WERI-Rb-1 (cell line): ENCODE results near the gene PUM2.

Source experiments
- DNase-seq: peaks from one replicate; pipeline ENCODE4 v3.0.0-alpha.2; 2020
- H3K27ac ChIP-seq: fragments of 250-450 bp; sonication (Bioruptor Pico); 2 replicates; pipeline ENCODE4 v1.5.1; 2020; ENCODE audit warnings: mild to moderate bottlenecking, moderate library complexity
- H3K27me3 ChIP-seq: fragments of 250-450 bp; sonication (Bioruptor Pico); 2 replicates; pipeline ENCODE4 v1.5.1; 2021; ENCODE audit warnings: mild to moderate bottlenecking, low read depth, moderate library complexity; ENCODE audit not compliant: insufficient read depth, severe bottlenecking
- H3K36me3 ChIP-seq: fragments of 250-450 bp; sonication (Bioruptor Pico); 2 replicates; pipeline ENCODE4 v1.5.1; 2020; ENCODE audit warnings: mild to moderate bottlenecking, moderate library complexity
- H3K4me3 ChIP-seq: 2 replicates; pipeline ENCODE4 v1.5.1; 2011; ENCODE audit warnings: low read depth, mild to moderate bottlenecking, control low read depth, low read length
- H3K9me3 ChIP-seq: fragments of 250-450 bp; sonication (Bioruptor Pico); 2 replicates; pipeline ENCODE4 v1.5.1; 2021; ENCODE audit warnings: mild to moderate bottlenecking, moderate library complexity; ENCODE audit not compliant: severe bottlenecking
- CTCF ChIP-seq: IDR thresholded peaks from 2 replicates; pipeline ENCODE4 v1.5.1; 2011; ENCODE audit warnings: low read depth, mild to moderate bottlenecking, control low read depth, inconsistent platforms, low read length

PUM2 gene

GRCh38 chr2:20357638-20358389, 7.2 kb upstream of the PUM2 start:
- H3K27ac ChIP-seq = no peak overlapping the region
- DNase-seq = no peak
- no peaks in the 10 kb centered on the region for H3K36me3 ChIP-seq
- TF ChIP-seq CTCF = no peak
- no peaks in the 10 kb centered on the region for H3K27me3 ChIP-seq
- H3K9me3 ChIP-seq = peaks cover 9% of the 10 kb centered on the region
- no peak overlapping the region for H3K4me3 ChIP-seq

DNA sequence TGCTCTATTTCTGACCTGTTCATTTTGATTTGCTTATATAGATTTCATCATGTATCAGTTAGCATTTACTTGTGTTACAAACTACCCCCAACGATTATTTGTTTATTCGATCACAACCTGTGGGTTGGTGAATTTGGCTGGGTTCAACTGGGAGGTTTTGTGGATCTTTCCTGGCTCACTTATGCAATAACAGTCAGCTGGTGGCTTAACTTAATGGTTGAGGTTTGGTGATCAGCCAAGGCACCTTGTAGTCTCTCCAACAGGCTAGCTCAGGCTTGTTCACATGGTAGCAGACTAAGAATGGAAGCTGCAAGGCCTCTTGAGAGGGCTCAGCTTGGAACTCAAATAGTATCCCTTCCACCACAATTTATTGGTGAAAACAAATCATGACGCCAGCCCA, 5.4 kb upstream of the PUM2 start:
- no peaks in the 10 kb centered on the region for H3K27me3 ChIP-seq
- no peak for TF ChIP-seq CTCF
- H3K27ac ChIP-seq = no peak overlapping the region
- H3K9me3 ChIP-seq = peaks cover 9% of the 10 kb centered on the region
- H3K4me3 ChIP-seq = no peak overlapping the region
- no peaks in the 10 kb centered on the region for H3K36me3 ChIP-seq
- no peak for DNase-seq

GRCh38 chr2:20355131-20355530, 4.5 kb upstream of the PUM2 start:
- TF ChIP-seq CTCF = no peak
- no peaks in the 10 kb centered on the region for H3K27me3 ChIP-seq
- H3K27ac ChIP-seq = no peak overlapping the region
- no peak for DNase-seq
- no peak overlapping the region for H3K4me3 ChIP-seq
- H3K36me3 ChIP-seq = peaks cover 3% of the 10 kb centered on the region
- H3K9me3 ChIP-seq = peaks cover 9% of the 10 kb centered on the region

DNA sequence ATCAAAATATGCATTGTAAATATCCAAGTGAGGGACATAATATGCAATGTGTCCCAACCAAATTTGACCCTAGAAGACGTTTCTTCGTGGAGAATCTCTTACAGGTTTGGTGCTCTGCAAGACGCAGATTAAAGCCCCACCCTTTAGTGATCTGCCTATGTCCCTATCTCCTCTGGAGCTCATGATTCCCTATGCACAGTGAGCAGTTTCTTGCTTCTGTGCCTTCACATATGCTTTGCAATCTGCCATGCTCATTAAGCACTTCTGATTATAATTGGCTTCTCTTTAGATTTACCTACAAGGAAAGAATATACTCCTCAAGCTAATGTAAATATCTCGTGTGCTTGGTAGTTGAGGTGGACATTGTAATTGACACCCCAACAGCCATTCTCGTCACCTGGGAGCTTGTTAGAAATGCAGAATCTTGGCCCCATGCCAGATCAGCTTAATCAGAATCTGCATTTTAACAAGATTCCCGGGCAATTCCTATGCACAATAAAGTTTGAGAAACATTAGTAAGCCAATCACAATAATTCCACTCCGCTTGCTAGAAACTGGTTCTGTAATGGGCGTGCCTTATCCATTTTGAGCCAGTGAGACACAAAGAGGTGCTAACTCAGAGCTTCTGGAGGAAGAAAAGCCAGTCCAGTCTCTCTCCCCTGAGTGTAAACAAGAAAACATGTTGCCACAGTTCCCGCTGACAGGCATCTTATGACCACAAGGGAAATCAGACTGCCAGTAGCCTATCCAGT, 2.8 kb upstream of the PUM2 start:
- DNase-seq = peak; percentile 30
- Histone ChIP-seq H3K36me3 (peaks cover 14% of the 10 kb centered on the region), H3K4me3 (no peak overlapping the region), H3K27me3 (no peaks in the 10 kb centered on the region), H3K27ac (peak overlapping the region; percentile 97), H3K9me3 (no peaks in the 10 kb centered on the region)
- TF ChIP-seq CTCF = no peak

DNA sequence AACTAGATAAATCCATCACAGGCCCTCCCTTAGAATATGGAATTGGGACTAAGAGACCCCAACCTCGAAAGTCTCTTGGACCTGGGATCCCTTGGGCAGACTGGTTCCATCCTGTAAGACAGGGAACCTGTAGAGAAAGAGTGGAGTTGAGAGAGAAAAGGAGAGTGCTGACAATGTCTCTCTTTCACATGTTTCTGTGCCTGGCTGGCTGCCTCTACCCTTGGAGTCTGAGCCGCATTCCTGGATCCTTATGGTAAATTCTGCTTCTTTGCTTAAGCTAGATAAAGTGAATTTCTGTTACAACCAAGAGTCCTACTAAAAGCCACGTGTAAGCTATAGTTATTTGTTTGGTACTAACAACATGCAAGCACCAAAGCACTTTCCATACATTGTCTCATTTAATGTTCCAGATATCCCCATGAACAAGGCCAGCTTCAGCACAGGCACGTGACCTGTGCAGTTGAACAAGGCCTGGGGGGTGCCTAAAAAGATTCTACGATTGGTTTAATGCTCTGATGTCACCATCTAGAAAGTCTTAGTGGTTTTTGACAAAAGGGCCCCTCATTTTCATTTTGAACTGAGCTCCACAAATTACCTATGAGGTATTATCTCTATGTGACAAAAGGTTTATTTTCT, 2.1 kb upstream of the PUM2 start:
- DNase-seq = no peak
- H3K4me3 ChIP-seq = peak overlapping the region; percentile 63; the same call in 1 of the 2 replicates
- peaks cover 20% of the 10 kb centered on the region for H3K36me3 ChIP-seq
- H3K27me3 ChIP-seq = no peaks in the 10 kb centered on the region
- peak overlapping the region; percentile 97 for H3K27ac ChIP-seq
- no peak for TF ChIP-seq CTCF
- no peaks in the 10 kb centered on the region for H3K9me3 ChIP-seq
